Measurements from ENCODE around the gene NPAS4.

DNA sequence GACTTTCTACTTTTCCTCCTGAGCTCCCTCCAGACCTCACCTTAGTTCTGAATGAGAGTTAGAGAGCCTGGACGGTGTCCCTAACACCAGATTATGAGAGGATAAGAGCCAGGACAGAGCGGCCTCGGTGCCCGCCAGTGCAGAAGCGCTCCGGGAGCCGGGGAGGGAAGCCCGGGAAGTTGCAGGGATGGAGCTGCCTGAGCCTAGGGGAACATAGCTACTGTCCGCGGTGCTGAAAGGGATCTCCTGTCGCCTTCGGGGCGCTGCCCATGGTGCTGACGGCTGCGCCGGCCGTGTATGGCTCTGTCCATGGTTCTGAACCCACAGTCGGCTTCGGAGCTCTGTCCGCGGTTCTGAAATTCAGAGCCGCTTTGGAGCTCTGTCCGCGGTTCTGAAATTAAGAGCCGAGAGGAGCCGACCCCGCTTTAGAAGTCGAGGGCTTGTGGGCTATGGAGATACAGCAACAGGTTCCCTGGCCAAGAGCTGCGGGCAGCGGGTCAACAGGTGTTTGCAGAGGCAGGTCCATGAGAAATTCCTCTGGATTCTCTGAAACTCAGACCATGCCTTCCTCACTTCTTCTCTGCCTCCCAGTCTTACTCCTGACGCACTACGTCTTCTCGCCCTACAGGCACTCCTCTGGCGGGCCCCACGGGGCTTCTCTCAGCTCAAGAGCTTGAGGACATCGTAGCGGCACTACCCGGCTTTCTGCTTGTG is 814 bp downstream of the NPAS4 start:
- TF ChIP-seq, protein P1, sequence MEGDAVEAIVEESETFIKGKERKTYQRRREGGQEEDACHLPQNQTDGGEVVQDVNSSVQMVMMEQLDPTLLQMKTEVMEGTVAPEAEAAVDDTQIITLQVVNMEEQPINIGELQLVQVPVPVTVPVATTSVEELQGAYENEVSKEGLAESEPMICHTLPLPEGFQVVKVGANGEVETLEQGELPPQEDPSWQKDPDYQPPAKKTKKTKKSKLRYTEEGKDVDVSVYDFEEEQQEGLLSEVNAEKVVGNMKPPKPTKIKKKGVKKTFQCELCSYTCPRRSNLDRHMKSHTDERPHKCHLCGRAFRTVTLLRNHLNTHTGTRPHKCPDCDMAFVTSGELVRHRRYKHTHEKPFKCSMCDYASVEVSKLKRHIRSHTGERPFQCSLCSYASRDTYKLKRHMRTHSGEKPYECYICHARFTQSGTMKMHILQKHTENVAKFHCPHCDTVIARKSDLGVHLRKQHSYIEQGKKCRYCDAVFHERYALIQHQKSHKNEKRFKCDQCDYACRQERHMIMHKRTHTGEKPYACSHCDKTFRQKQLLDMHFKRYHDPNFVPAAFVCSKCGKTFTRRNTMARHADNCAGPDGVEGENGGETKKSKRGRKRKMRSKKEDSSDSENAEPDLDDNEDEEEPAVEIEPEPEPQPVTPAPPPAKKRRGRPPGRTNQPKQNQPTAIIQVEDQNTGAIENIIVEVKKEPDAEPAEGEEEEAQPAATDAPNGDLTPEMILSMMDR (IDR thresholded peaks at IDR 0.05; ENCODE audit: low read depth, low read length) = no peak
- no peak for TF ChIP-seq EZH2phosphoT487 (IDR thresholded peaks at IDR 0.05; ENCODE audit: low read depth)

All from OCI-LY3 (cell line).